ENCODE results near the gene THOC6. TPM values are rescaled to one million over a fixed set of nuclear protein-coding genes. Genes with fewer than 3 reads are reported as not detected.

Gene THOC6
- total RNA-seq, 2 donors from 2014 or later = 19.0 to 24.7 TPM

DNA sequence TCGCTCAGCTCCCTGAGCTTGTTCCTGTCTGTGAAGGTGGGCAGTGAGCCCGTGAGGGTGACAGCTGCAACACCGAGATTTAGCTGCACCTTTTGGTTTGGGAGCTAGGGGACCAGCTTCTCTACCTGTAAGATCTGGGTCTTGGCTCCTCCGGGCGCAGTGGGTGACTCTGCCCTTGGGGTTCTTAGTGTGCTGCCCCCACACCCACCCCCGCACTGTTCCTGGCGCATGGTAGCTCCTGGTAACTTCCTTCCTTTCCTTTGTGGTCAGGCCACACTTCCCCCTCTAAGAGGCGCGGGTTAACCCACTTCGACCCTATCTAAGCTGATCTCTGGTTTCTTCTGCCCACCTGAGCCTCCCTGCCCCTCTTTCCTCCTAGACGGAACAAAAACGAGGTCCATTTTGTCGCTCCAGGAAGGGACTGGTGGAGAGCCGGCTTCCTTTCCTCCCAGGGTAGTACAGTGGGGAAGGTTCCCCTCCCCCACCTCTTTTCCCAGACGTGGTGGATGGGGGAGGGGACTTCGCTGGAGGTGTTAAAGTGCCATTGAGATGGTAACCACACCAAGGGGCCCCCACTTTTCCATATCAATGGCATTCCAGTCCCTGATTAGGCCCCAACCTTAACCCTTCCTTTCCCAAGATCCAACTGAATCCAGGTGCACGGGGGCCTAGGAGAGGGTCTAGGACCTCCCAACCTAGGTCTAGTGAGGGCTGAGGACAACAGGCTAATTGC, 15.7 kb upstream of the THOC6 start:
- ATAC-seq (ENCODE audit: insufficient number of reproducible peaks, low FRiP score, low read depth) (no peak), DNase-seq (ENCODE audit: low spot score) (no peak)
- TF ChIP-seq, protein P1, sequence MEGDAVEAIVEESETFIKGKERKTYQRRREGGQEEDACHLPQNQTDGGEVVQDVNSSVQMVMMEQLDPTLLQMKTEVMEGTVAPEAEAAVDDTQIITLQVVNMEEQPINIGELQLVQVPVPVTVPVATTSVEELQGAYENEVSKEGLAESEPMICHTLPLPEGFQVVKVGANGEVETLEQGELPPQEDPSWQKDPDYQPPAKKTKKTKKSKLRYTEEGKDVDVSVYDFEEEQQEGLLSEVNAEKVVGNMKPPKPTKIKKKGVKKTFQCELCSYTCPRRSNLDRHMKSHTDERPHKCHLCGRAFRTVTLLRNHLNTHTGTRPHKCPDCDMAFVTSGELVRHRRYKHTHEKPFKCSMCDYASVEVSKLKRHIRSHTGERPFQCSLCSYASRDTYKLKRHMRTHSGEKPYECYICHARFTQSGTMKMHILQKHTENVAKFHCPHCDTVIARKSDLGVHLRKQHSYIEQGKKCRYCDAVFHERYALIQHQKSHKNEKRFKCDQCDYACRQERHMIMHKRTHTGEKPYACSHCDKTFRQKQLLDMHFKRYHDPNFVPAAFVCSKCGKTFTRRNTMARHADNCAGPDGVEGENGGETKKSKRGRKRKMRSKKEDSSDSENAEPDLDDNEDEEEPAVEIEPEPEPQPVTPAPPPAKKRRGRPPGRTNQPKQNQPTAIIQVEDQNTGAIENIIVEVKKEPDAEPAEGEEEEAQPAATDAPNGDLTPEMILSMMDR (IDR thresholded peaks at IDR 0.05) = no peak
- H3K4me3 ChIP-seq = peak overlapping the region; percentile 4
- H3K9me3 ChIP-seq = no peaks in the 10 kb centered on the region
- peaks cover 0 to 2% of the 10 kb centered on the region in 2 donors for H3K4me1 ChIP-seq (ENCODE audit: control insufficient read depth in 1 of 2, low read depth in 2 of 2)
- peaks cover 15% of the 10 kb centered on the region for H3K27me3 ChIP-seq (replicated peaks; ENCODE audit: insufficient read depth)
- no peaks in the 10 kb centered on the region for H3K36me3 ChIP-seq
- no peak overlapping the region for H3K27ac ChIP-seq

- TF ChIP-seq, protein P1 (IDR thresholded peaks at IDR 0.05) = no peak
- H3K27me3 ChIP-seq (replicated peaks; ENCODE audit: insufficient read depth) = peaks cover 15% of the 10 kb centered on the region
- no peak for ATAC-seq (ENCODE audit: insufficient number of reproducible peaks, low FRiP score, low read depth)
- H3K4me3 ChIP-seq = no peak overlapping the region
- H3K36me3 ChIP-seq = no peaks in the 10 kb centered on the region
- H3K4me1 ChIP-seq (ENCODE audit: control insufficient read depth in 1 of 2, low read depth in 2 of 2) = peaks cover 0 to 2% of the 10 kb centered on the region in 2 donors
- no peak overlapping the region for H3K27ac ChIP-seq
- no peaks in the 10 kb centered on the region for H3K9me3 ChIP-seq
- no peak for DNase-seq (ENCODE audit: low spot score)
These were observed 15.2 kb upstream of the THOC6 start for GRCh38 chr16:3008690-3009037.

DNA sequence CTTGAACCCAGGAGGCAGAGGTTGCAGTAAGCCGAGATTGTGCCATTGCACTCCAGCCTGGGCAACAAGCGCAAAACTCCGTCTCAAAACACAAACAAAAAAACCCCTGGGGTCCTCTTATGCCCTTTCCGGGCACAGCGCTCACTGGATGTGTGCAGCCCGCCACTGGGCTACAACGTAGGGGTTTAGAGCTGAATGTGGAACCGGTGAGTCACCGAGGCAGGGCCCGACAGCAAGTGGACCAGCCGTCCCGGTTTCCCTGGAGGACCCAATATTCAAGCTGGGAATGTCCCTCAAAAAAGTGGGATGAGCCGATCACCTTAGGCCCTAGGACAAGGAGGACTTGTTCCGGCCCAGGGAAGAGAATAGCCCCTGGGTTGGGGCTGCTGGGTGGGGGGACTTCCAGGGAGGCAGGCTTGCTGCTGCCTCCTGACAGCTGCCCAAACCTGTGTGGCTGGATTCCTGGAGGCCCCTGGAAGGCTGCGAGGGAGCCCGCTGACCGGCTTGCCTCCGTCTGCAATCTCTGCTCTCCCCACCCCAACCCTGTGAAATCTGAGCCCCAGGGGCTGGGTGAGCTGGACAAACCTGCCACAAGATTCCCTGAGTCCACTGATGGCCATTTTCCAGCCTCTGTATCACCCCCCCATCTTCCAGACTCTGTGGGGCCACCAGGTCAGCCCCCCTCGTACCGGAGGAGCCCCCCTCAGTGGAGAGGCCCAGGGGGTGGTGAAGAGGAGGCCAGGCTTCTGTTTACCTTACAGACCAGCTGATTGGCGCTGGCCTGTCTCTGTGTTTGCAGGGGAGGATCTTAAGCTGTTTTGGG, 14.1 kb upstream of the THOC6 start:
- no peak for DNase-seq (ENCODE audit: low spot score)
- no peak for ATAC-seq (ENCODE audit: insufficient number of reproducible peaks, low FRiP score, low read depth)
- H3K9me3 ChIP-seq = no peaks in the 10 kb centered on the region
- H3K27me3 ChIP-seq (replicated peaks; ENCODE audit: insufficient read depth) = peaks cover 15% of the 10 kb centered on the region
- H3K4me1 ChIP-seq (ENCODE audit: control insufficient read depth in 1 of 2, low read depth in 2 of 2) = peaks cover 0 to 2% of the 10 kb centered on the region in 2 donors
- H3K4me3 ChIP-seq = no peak overlapping the region
- H3K27ac ChIP-seq = no peak overlapping the region
- H3K36me3 ChIP-seq = no peaks in the 10 kb centered on the region
- TF ChIP-seq, protein P1 (IDR thresholded peaks at IDR 0.05) = no peak

- Histone ChIP-seq H3K4me3 (no peak overlapping the region), H3K27ac (no peak overlapping the region), H3K36me3 (no peaks in the 10 kb centered on the region), H3K4me1 (ENCODE audit: control insufficient read depth in 1 of 2, low read depth in 2 of 2) (no peaks in the 10 kb centered on the region), H3K27me3 (replicated peaks; ENCODE audit: insufficient read depth) (peaks cover 15% of the 10 kb centered on the region), H3K9me3 (no peaks in the 10 kb centered on the region)
- ATAC-seq (ENCODE audit: insufficient number of reproducible peaks, low FRiP score, low read depth) (no peak), DNase-seq (ENCODE audit: low spot score) (no peak)
- TF ChIP-seq, protein P1 (IDR thresholded peaks at IDR 0.05) = no peak
These were observed 13.3 kb upstream of the THOC6 start for GRCh38 chr16:3010510-3010909.

DNA sequence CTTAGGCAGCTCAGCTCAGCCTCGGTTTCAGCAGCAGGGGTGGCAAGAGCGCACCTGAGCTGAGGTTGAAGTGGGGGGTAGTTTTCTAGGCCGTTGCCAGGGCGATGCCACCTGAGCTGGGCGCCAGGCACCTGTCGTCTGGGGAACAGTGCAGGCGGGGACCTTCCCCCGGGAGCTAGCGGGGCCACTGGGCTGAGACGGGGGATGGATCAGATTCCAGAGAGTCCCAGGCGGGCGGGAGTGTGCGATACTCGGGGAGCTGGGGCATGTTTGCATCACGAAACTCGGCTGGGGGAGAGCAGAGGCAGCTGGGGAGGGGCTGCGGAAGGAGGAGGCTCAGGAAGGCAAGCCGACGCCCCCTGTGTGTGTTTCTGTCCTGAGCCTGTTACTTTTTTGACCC, 11.6 kb upstream of the THOC6 start:
- TF ChIP-seq, protein P1 (IDR thresholded peaks at IDR 0.05) = no peak
- peaks cover 15% of the 10 kb centered on the region for H3K27me3 ChIP-seq (replicated peaks; ENCODE audit: insufficient read depth)
- H3K4me1 ChIP-seq (ENCODE audit: control insufficient read depth in 1 of 2, low read depth in 2 of 2) = no peaks in the 10 kb centered on the region
- no peaks in the 10 kb centered on the region for H3K36me3 ChIP-seq
- no peaks in the 10 kb centered on the region for H3K9me3 ChIP-seq
- ATAC-seq (ENCODE audit: insufficient number of reproducible peaks, low FRiP score, low read depth) (no peak), DNase-seq (ENCODE audit: low spot score) (no peak)
- no peak overlapping the region for H3K4me3 ChIP-seq
- no peak overlapping the region for H3K27ac ChIP-seq

Data from thoracic aorta (tissue), 2 donors.